ENCODE results near the gene TMEM233.

The TMEM233 gene

DNA sequence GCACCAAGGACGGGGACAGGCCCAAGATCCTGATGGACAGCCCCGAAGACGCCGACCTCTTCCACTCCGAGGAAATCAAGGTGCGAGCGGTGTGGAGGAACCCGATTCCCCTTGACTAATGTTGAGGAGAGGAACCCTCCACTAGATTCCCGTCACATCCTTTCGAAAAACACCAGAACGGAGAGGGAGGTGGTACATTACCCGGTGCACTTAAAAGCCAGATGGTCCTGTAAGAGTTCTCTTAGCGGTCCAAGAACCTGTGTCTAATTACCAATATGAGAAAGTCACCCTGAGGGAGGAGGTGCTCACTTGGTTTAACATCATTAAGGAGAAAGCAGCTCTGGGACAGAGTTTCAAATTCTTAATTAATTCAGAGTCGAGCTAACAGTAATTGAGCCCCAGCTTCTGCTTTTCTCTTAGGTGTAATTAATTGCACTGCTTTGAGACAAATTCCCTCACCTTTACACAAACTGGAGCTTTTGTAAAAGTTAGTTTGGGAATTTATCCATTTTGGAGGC is 74.8 kb downstream of the TMEM233 start:
- Mint-ChIP-seq H3K36me3 (ENCODE audit: low read depth) (peaks cover 32% of the 10 kb centered on the region), H3K9me3 (no peaks in the 10 kb centered on the region), H3K4me3 (peak overlapping the region; percentile 95), H3K27me3 (ENCODE audit: low read depth, poor library complexity) (no peaks in the 10 kb centered on the region), H3K4me1 (peaks cover 36% of the 10 kb centered on the region), H3K27ac (peak overlapping the region; percentile 95)
- TF ChIP-seq, protein P1, sequence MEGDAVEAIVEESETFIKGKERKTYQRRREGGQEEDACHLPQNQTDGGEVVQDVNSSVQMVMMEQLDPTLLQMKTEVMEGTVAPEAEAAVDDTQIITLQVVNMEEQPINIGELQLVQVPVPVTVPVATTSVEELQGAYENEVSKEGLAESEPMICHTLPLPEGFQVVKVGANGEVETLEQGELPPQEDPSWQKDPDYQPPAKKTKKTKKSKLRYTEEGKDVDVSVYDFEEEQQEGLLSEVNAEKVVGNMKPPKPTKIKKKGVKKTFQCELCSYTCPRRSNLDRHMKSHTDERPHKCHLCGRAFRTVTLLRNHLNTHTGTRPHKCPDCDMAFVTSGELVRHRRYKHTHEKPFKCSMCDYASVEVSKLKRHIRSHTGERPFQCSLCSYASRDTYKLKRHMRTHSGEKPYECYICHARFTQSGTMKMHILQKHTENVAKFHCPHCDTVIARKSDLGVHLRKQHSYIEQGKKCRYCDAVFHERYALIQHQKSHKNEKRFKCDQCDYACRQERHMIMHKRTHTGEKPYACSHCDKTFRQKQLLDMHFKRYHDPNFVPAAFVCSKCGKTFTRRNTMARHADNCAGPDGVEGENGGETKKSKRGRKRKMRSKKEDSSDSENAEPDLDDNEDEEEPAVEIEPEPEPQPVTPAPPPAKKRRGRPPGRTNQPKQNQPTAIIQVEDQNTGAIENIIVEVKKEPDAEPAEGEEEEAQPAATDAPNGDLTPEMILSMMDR (IDR thresholded peaks at IDR 0.05) = no peak
- no peak for DNase-seq

DNA sequence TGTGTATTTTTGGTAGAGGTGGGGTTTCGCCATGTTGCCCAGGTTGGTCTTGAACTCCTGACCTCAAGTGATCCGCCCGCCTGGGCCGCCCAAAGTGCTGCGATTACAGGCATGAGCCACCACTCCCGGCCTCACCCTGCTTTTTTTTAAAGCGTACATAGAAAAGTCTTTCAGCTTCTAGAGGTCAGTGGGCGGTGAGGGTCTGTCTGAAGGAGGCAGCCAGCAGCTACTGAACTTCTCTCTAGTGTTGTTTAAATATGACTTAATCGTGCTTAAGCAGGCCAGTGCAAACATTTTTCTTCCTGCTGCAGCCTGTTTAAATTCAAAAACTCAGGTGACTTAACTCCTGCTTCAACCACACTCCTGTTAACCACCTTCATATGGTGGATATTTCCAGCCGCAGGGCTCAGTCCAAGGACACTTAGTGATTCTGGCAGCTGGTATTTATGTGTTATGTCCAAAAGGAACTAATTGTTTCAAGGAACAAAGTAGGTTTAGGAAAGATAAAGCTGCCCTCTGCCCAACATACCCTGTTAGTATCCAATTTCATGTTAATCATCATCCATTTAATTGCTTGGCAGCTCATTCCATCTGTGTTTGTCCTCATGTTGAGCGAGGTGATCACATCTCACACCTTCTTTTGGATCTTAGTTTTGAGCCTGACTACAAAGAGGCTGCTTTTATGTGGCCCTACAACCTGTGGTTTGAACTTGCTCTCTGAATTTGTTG is 76.3 kb downstream of the TMEM233 start:
- peaks cover 32% of the 10 kb centered on the region for H3K4me1 Mint-ChIP-seq
- H3K4me3 Mint-ChIP-seq = peak overlapping the region; percentile 71

DNA sequence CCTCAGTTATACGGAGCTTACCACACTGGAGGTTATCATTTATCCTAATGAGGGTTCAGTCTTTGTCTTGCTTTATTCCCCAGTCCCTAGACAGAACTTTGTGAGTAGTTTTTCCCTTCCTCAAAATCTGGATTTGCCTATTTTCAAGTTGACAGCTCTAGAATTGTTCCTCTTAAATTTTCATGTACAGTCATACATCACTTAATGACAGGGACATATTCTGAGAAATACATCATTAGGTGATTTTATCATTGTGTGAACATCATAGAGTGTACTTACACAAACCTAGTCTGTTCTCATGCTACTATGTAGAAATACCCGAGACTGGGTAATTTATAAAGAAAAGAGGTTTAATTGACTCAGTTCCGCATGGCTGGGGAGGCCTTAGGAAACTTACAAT is 77.5 kb downstream of the TMEM233 start:
- Mint-ChIP-seq H3K4me1 (peaks cover 32% of the 10 kb centered on the region), H3K36me3 (ENCODE audit: low read depth) (peaks cover 55% of the 10 kb centered on the region), H3K27ac (no peak overlapping the region), H3K9me3 (no peaks in the 10 kb centered on the region), H3K4me3 (no peak overlapping the region), H3K27me3 (ENCODE audit: low read depth, poor library complexity) (no peaks in the 10 kb centered on the region)
- TF ChIP-seq, protein P1 (IDR thresholded peaks at IDR 0.05) = no peak
- no peak for DNase-seq

More for the DNA sequence above, 76.3 kb downstream of the TMEM233 start:
- H3K27me3 Mint-ChIP-seq (ENCODE audit: low read depth, poor library complexity) = no peaks in the 10 kb centered on the region
- peak overlapping the region; percentile 41 for H3K27ac Mint-ChIP-seq
- peaks cover 43% of the 10 kb centered on the region for H3K36me3 Mint-ChIP-seq (ENCODE audit: low read depth)
- H3K9me3 Mint-ChIP-seq = no peaks in the 10 kb centered on the region
- DNase-seq = no peak
- TF ChIP-seq, protein P1 (IDR thresholded peaks at IDR 0.05) = no peak

DNA sequence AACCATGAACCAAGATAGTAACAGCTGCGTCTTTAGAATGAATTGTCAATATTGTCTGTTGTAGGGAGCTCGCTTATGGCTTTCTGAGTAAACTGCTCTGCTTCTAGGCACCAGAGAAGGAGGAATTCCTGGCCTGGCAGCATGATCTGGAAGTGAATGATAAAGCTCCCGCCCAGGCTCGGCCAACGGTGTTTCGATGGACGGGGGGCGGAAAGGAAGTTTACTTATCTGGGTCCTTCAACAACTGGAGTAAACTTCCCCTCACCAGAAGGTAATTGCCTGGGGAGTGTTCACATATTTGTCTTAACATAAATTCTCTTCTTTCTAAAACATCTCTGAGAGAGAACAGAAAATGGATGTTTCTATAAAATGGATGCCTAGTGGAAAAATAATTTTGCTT is 78.6 kb downstream of the TMEM233 start:
- Mint-ChIP-seq H3K4me3 (no peak overlapping the region), H3K27me3 (ENCODE audit: low read depth, poor library complexity) (no peaks in the 10 kb centered on the region), H3K9me3 (no peaks in the 10 kb centered on the region), H3K36me3 (ENCODE audit: low read depth) (peaks cover 66% of the 10 kb centered on the region), H3K4me1 (peaks cover 28% of the 10 kb centered on the region), H3K27ac (peak overlapping the region; percentile 47)
- TF ChIP-seq, protein P1 (IDR thresholded peaks at IDR 0.05) = no peak
- no peak for DNase-seq

DNA sequence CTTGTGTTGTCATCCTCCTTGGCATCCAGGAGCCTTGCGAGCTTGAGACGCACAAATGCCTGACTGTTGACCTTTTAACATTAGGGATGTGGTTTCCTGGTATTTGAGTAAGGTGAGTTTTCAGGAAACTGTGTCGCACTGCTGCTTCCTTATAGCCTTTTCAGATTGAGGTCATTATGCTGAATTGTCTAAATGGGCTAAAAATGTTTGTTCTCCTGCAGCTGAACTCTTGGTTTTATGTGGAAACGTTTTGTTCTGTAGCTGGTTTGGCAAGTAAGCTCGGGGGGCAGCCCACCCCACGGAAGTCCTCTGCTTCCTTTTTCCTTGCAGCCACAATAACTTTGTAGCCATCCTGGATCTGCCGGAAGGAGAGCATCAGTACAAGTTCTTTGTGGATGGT is 80.1 kb downstream of the TMEM233 start:
- H3K27ac Mint-ChIP-seq = no peak overlapping the region
- H3K4me1 Mint-ChIP-seq = peaks cover 20% of the 10 kb centered on the region
- H3K4me3 Mint-ChIP-seq = no peak overlapping the region
- H3K36me3 Mint-ChIP-seq (ENCODE audit: low read depth) = peaks cover 78% of the 10 kb centered on the region
- no peak for DNase-seq
- H3K27me3 Mint-ChIP-seq (ENCODE audit: low read depth, poor library complexity) = no peaks in the 10 kb centered on the region
- H3K9me3 Mint-ChIP-seq = no peaks in the 10 kb centered on the region
- TF ChIP-seq, protein P1 (IDR thresholded peaks at IDR 0.05) = no peak

DNA sequence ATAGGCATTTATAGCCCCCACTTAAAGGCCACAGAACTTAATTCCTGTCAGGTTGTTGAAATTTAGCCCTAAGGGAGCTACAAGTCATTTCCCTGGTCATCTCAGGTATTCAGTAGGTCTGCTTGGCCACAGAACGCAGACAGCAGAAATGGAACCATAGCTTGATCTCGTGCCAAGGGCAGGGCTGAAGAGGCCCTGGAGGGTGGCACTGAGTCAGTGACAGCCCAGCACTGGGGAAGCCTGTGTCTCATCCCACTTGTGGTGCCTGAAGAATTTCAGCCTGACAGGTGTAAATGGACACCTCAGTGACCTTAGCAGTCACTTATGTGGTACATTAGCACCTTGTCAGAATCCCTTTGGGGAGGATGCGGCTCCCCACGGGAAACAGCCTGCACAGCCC is 81.0 kb downstream of the TMEM233 start:
- H3K27ac Mint-ChIP-seq = no peak overlapping the region
- no peaks in the 10 kb centered on the region for H3K9me3 Mint-ChIP-seq
- H3K4me1 Mint-ChIP-seq = peaks cover 21% of the 10 kb centered on the region
- TF ChIP-seq, protein P1 (IDR thresholded peaks at IDR 0.05) = no peak
- no peak overlapping the region for H3K4me3 Mint-ChIP-seq
- H3K27me3 Mint-ChIP-seq (ENCODE audit: low read depth, poor library complexity) = no peaks in the 10 kb centered on the region
- peaks cover 84% of the 10 kb centered on the region for H3K36me3 Mint-ChIP-seq (ENCODE audit: low read depth)
- no peak for DNase-seq
